ENCODE measurements around the gene ARHGAP10. TPM values are rescaled to one million over a fixed set of nuclear protein-coding genes. Genes with fewer than 3 reads are reported as not detected.
A peak's percentile ranks its signal among the peaks of the same experiment; 100 is the strongest.

The ARHGAP10 gene
- total RNA-seq, 1 donor from 2014 or later: 71.0 TPM

DNA sequence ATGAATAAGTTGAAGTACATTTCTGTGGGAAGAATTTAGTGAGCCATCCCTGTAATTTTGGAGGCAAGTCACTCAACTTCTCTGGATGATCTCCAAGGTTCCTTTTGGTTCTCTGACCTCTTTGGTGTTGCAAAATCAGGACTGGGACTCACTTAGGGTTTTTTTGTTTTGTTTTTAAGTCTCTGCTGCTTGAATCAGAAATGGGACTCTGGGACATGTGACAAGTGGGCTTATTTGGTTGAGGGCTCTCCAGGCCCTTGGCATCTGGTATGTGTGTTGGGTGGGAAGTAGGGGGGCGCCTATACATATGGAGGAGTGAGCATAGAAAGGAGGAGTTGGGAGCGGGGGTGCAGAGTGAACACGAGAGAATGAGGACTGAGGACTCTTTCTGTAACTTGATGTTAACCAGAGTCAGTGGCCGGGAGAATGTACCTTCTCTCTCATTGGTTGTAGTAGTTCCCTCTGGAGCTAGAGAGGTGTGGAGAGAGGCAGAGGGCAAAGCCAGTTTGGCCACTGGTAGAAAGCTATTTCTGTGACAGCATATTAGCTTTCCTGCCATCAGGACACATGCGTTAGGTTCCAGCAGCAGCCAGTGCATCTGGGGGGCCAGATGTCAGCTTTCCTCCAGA is 1.9 kb downstream of the ARHGAP10 start:
- no peak for DNase-seq (ENCODE audit: low spot score)

DNA sequence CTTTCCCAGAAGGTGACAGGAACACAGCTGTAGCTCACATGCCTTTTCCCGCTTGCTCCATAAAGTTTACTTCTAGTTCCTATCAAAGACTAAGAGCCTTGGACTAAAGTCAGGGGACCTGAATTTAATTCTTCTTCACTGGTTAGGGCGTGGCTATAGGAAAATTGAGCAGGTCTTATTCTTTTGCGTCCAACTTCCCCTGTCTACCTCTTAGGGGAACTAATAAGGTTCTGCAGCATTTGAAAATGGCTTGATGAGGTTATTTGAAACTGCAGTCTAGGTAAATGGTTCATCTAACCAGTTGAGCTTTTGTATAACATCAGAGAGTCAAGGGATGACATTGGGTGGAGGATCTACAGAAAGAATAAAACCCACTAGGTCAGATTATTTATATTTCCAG is 2.6 kb downstream of the ARHGAP10 start:
- DNase-seq (ENCODE audit: low spot score): no peak

DNA sequence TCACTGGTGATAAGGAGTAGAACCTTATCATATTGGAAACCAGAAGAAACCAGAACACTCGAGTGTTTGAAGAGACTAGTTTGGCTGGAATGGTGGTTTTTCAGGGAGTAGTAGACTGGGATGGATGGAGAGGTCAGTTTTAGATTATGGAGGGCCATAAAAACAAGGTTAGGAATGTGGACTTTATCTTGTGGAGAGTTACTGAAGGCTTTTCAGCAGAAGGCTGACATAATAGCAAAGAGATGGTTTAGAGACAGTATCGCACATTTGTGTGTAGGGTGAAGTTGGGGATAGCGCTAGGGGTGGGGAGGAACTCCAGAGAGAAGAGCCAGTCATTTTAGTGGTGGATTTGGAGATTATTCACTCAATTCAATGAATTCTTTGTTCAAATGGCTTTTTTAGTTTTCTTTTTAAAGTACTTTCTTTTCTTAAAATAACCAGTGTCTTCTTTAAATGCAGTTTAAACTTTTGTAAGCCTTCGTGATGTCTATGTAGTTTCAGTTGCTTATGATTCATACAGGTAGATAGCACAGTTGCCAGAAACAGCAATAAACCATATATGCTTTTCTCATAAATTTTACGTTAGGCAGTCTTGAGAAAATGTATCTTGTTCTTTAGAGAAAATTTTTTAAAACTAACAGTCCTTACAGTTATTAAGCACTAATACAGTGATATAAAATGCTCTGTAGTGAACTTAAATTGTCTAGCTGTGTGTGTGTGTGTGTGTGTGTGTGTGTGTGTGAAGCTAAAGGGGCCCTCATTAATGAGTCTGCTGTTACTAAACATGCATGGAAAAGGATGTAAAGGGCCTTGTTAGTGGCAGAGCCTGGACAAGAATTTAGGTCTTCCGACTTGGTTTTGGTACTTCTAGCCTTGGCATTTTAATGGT is 3.8 kb downstream of the ARHGAP10 start:
- DNase-seq (ENCODE audit: low spot score): peak; percentile 63

DNA sequence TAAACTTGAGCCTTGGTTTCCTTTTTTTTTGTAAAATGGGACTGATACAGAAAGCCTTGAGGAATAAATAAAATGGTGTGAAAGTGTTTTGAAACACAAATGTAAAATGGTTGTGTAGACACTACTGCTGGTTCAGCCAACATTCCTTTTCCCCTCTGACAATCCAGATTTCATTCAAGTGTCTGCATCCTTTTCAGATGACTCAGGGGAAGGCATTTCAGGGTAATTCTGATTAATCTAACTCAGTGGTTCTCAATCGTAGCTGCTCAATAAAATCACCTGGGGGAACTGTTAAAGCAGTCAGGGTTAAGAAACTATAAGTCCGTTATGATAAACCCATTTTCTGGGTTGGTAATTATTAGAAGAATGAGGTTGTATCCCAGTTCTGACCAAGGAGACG is 4.6 kb downstream of the ARHGAP10 start:
- DNase-seq (ENCODE audit: low spot score): peak; percentile 45

GRCh38 chr4:147737623-147738022 is 5.7 kb downstream of the ARHGAP10 start:
- no peak for DNase-seq (ENCODE audit: low spot score)

GRCh38 chr4:147739239-147739823 is 7.4 kb downstream of the ARHGAP10 start:
- DNase-seq (ENCODE audit: low spot score): no peak

- DNase-seq (ENCODE audit: low spot score): no peak
These were observed 8.3 kb downstream of the ARHGAP10 start for GRCh38 chr4:147740176-147740575.

DNA sequence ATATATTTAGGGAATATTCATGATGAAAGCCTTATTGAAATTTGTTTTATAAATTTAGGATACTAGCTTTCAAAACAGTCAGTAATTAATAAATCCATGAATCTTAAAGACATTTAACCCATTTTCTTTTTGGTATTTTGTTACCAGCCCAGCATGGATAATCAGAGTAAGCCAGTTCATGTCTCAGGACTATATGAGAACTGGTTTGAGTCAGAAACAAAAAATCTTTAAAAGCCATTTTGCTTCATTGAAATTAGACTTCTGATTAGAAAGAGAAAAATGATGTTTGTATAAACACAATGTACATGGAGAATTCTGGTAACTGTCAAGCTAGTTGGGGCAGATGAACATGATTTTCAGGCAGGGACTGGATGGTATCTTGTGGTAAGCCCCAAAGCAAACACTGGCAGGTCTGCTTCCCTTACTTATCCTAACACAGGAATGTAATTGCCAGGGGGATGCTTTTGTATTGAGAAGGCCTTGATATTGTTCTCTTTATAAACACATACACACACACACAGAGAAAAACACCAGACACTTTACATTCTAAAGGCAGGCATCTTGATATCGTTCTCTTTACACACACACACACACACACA is 9.4 kb downstream of the ARHGAP10 start:
- no peak for DNase-seq (ENCODE audit: low spot score)

DNA sequence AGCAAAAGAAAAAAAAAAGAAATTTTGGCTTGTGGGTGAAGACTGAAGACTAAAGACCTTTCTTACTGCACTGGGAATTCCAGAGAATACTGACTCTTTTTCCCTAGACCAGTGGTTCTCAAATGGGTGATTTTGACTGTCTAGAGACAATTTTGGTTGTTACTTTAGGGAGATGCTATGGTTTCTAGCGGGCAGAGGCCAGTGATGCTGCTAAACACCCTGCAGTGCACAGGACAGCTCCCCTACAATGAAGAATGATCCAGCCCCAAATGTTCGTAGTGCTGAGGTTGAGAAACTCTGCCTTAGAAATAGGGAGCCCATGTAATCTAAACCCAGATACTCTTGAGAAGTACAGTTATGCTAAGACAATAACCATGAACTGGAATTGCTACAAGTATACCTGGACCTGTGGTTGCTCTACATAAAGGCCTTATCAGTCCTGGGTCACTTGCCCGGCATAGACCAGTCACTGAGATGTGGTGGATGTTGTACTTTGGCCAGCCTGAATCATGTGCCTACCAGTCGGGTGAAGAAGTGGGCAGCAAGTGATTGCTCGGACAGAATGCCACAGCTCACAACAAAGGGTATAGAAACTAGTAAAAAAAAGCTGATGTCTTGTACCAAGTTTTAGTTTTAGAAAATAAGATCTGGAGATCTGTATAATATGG is 16.0 kb downstream of the ARHGAP10 start:
- DNase-seq (ENCODE audit: low spot score): no peak

DNA sequence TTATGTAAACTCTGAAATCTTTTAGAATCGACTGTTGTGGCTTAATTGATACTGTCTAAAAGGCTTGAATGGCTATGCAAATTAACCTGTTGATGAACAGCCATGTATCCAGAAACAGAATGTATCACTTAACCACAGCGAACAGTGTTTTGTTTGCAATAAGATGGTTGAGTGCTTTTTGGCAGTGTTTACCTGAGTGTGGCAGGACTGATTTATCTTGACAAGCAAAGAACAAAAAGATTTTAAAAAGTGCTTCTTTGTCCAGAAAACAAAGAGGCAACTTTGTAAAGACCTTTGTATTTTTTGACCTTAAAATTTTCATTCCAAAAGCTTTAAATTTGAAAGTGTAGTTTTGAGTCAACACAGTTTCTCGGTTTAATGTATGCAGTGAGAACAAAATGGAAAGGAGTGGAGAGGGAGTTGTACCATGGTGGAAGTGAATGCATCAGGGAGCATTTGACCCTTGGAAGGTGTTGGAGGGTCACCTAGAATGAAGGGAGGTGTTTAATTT is 18.0 kb downstream of the ARHGAP10 start:
- no peak for DNase-seq (ENCODE audit: low spot score)

DNA sequence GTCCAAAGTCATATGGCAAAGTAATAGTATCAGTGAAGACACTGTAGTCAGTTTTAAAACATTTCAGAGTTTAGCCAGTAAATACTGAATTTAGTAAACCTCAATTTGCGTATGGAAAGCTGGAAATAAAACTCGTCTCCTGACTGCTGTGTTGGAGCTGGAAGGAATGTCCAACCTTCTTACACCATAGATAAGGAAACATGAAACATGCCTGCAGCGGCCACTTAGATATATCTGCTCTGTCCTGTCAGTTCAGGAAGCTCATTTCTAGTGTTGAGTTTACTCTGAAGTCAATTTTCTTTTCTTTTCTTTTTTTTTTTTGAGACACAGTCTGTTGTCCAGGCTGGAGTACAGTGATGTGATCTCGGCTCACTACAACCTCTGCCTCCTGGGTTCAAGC is 21.2 kb downstream of the ARHGAP10 start:
- DNase-seq (ENCODE audit: low spot score): no peak

- no peak for DNase-seq (ENCODE audit: low spot score)
These were observed 22.2 kb downstream of the ARHGAP10 start for GRCh38 chr4:147754037-147754445.

- DNase-seq (ENCODE audit: low spot score): no peak
These were observed 23.8 kb downstream of the ARHGAP10 start for GRCh38 chr4:147755561-147756295.

DNA sequence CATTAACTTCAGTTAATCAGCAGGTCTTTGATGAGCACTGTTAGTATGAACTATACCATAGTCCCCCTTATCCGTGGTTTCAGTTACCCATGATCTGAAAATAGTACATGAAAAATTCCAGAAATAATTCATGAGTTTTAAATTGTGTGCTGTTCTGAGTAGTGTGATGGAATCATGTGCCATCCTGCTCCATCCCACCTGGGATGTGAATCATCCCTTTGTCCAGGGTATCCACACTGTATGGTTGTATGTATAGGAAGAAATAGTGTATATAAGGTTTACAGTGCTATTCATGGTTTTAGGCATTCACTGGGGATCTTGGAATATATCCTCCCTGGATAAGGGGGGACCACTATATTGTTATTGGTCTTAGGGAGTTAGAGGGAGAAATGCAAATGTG is 24.5 kb downstream of the ARHGAP10 start:
- no peak for DNase-seq (ENCODE audit: low spot score)

GRCh38 chr4:147760176-147760575 is 28.3 kb downstream of the ARHGAP10 start:
- no peak for DNase-seq (ENCODE audit: low spot score)

GRCh38 chr4:147760695-147761094 is 28.8 kb downstream of the ARHGAP10 start:
- DNase-seq (ENCODE audit: low spot score): no peak

- DNase-seq (ENCODE audit: low spot score): no peak
These were observed 29.5 kb downstream of the ARHGAP10 start for GRCh38 chr4:147761218-147761883.

DNA sequence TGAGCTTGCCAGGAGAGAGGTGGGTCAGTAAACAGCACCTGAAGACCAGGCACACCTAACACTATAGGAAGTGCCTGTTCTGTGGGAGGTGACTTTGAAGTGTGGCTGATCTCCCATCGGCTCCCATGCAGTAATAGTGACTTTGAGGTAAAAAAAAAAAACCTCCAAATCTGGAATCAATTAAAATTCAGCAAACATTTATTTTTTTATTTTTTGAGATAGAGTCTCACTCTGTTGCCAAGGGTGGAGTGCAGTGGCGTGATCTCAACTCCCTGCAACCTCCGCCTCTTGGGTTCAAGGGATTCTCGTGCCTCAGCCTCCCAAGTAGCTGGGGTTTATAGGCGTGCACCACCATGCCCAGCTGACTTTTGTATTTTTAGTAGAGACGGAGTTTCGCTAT is 32.4 kb downstream of the ARHGAP10 start:
- DNase-seq (ENCODE audit: low spot score): no peak

DNA sequence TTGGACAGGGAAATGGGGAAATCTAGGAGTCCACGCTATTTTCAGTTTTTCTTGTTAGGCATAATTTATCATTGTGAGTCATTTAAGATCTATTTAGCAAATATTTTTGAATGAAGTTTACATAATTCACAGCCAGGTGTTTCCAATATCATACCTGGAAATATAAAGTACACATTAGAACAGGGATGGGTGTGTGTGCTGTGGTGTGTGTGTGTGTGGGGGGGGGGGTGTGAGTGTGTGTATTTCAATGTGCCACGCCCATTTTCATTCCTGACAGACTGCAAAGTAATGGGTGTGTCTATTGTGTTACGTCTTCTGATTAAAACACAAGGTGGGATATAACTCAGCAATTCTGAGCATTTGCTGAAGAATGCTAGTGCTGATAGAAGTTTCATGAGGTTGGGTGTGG is 33.2 kb downstream of the ARHGAP10 start:
- DNase-seq (ENCODE audit: low spot score): no peak

- peak; percentile 86 for DNase-seq (ENCODE audit: low spot score)
These were observed 36.2 kb downstream of the ARHGAP10 start for GRCh38 chr4:147768113-147768512.
